HG03280 (cell line): ENCODE data around the gene MAP4K4.
A peak's percentile ranks its signal among the peaks of the same experiment; 100 is the strongest.
"Not testable (repeated sequence)": the region's sequence is repeated elsewhere in the genome, so short reads cannot be mapped to it uniquely, and the experiment has no call there.

ENCODE experiments used
- ATAC-seq: cut with Tn5 transposase; IDR thresholded peaks from one replicate; pipeline ENCODE4 v1.9.1; 2021; ENCODE audit warnings: mild to moderate bottlenecking, moderate library complexity; ENCODE audit not compliant: unreplicated experiment

MAP4K4 gene

DNA sequence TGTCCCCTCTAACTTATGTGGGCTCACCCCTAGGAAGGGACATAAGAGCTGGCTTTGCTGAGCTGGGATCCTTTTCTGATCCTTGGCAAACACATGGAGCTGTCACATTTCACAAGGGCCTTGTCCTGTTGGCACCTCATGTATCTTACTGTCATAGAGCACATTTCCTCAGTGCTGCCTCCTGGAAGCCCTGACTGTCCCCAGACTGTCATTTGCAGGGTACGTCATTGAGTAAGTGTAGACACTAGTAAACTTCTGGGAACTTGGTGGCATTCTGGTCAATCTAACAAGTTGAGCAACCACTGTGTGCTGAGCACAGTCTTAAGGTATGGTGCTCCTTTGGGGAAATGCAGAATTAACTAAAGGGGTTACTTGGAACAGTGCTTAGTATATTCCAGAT, 199.8 kb downstream of the MAP4K4 start:
- ATAC-seq: no peak

DNA sequence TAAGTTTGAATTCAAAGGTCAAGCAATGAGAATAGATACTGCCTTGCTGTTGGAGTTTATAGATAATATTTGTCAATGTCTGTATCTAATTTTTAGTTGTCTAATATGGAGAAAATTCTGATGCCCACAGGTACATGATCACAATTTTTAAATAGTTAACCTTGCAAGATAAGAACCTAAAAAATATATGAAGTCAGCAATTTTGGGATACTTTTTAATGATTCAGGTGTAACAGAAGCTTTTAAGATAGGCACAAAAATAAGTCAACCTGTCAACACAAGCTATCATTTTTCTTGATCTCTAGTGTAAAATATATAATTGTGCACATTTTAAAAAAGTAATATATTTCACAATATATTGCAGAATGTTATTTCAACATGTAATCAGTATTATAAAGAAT, 201.8 kb downstream of the MAP4K4 start:
- no peak for ATAC-seq

DNA sequence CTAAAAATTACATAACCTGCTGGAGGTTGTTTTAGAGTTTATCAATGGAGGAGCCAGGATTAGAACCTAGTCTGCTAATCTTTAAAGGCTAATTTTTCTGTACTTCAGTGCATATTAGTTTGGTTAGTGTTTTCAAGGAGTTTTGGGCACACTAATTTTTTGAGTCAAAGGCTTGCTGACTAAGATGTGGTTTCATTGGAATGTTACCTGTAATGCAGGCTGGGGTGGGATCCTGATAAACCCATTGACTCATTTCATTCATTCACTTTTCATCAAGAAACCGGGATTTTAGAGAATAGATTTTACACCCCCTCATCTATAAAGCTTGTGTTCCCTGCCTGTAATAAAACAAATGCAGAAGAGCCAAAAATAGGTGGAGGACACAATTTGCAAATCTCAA, 202.4 kb downstream of the MAP4K4 start:
- ATAC-seq: no peak

DNA sequence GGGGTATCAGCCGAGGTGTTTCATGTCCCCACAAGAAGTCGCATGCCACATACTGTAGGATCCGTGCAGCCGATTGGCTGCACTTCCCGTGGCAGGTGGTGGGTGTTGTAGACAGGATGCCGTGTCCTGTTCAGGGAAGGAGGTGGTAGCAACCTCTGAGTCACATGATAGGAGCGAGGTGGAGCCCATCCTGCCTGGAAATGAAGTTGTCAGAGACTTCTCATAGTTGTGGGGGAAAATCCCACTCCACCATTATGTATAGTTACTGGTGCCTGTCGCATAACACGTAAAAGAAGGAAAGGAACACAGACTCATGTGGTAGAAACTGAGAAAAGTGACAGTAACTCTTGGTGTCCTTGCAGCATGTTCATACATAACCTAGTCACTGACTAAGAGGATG, 202.9 kb downstream of the MAP4K4 start:
- ATAC-seq: no peak

DNA sequence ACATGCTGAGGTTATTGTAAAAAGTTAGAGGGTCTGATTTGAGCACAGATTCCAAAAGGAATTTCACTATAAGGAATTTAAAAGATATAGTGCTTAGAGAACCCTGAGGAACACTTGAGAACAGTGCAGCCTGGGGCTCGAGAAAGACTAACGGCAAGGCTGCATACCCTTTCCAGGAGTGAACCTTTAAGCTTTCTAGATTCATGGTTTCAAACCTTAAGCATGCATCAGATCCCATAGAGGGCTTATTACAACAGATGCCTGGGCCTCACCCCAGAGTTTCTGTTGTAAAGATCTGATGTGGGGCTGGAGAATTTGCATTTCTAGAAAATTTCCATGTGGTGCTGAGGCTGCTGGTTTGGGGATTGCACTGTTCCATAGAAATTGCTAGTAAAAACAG, 203.7 kb downstream of the MAP4K4 start:
- ATAC-seq: no peak

GRCh38 chr2:101902169-101902568, 204.7 kb downstream of the MAP4K4 start:
- ATAC-seq: no peak

- no peak for ATAC-seq
Measured at GRCh38 chr2:101904916-101905315, 207.4 kb downstream of the MAP4K4 start.

- ATAC-seq: no peak
Measured at GRCh38 chr2:101905746-101906336, 208.3 kb downstream of the MAP4K4 start.

GRCh38 chr2:101909760-101910159, 212.3 kb downstream of the MAP4K4 start:
- ATAC-seq: no peak

GRCh38 chr2:101912545-101912944, 215.0 kb downstream of the MAP4K4 start:
- ATAC-seq: peak; percentile 60

- no peak for ATAC-seq
Measured at GRCh38 chr2:101921319-101921952, 223.9 kb downstream of the MAP4K4 start.

DNA sequence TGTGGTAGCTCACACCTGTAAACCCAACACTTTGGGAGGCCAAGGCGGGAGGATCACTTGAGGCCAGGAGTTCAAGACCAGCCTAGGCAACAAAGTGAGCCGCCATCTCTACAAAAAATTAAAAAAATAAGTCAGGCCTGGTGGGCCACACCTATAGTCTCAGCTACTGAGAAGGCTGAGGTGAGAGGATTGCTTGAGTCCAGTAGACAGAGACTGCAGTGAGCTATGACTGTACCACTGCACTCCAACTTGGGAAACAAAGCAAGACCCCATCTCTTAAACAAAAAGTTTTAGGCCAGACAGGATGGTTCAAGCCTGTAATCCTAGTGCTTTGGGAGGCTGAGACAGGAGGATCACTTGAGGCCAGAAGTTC, 224.4 kb downstream of the MAP4K4 start:
- ATAC-seq: no peak

DNA sequence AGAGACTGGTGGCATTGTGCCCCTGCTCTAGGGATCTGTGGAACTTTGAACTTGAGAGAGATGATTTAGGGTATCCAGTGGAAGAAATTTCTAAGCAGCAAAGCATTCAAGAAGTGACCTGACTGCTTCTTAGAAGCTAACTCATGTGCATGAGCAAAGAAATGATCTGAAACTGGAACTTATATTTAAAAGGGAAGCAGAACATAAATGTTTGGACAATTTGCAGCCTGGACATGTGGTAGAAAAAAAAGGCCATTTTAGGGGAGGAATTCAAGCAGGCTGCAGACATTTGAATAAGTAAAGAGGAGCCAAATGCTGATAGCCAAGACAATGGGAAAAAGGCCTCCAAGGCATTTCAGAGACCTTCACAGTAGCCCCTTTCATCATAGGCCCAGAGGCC, 226.8 kb downstream of the MAP4K4 start:
- ATAC-seq: not testable (repeated sequence)

- no peak for ATAC-seq
Measured at GRCh38 chr2:101930019-101930418, 232.5 kb downstream of the MAP4K4 start.

DNA sequence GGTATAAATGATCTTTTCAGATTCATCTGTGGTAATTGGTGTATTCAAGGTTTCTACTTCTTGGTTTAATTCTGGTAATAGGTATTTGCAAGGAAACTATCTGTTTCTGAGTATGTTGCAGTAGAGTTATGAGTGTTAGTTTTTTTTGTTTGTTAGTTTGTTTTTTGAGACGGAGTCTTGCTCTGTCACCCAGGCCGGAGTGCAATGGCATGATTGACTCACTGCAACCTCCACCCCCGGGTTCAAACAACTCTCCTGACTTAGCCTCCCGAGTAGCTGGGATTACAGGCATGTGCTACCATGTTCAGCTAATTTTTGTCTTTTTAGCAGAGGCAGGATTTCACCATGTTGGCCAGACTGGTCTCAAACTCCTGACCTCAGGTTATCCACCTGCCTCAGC, 233.3 kb downstream of the MAP4K4 start:
- ATAC-seq: no peak

DNA sequence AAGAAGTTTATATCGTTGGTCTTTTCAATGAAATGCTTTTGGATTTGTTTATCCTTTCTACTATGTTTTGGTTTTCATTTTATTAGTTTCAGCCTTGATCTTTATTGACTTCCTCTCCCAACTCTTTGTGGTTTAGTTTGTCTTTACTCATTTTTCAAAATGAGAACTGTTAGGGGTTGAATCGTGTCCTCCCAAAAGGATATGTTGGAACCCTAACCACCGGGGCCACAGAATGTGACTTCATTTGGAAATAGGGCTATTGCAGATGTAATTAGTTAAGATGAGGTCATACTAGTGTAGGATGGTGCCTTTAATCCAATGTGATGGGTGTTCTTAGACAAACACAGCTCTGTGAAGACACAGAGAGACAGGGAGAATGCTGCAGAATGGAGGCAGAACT, 233.9 kb downstream of the MAP4K4 start:
- ATAC-seq: no peak

DNA sequence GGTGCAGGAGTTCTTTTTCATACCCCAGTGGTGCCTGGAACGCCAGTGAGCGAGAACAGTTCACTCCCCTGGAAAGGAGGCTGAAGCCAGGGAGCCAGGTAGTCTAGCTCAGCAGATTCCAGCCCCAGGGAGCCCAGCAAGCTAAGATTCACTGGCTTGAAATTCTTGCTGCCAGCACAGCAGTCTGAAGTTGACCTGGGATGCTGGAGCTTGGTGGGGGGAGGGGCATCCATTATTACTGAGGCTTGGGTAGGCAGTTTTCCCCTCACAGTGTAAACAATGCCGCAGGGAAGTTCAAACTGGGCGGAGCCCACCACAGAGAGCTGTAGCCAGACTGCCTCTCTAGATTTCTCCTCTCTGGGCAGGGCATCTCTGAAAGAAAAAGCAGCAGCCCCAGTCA, 238.3 kb downstream of the MAP4K4 start:
- not testable (repeated sequence) for ATAC-seq

GRCh38 chr2:101942851-101943250, 245.3 kb downstream of the MAP4K4 start:
- ATAC-seq: no peak
